Activated CD8-positive, alpha-beta memory T cell treated with anti-CD3 and anti-CD28 coated beads, Interleukin-2, amount 50 U/mL, for 4 hours (primary cell): ENCODE results near the gene C5orf58.

ENCODE experiments used
- DNase-seq: peaks from one replicate; pipeline ENCODE4 v3.0.0-alpha.2; 2020

Gene C5orf58

GRCh38 chr5:170261528-170262043, 28.8 kb downstream of the C5orf58 start:
- DNase-seq = no peak

GRCh38 chr5:170262061-170263045, 29.6 kb downstream of the C5orf58 start:
- no peak for DNase-seq

GRCh38 chr5:170263906-170264305, 31.1 kb downstream of the C5orf58 start:
- DNase-seq = no peak

- DNase-seq = no peak
Observed at GRCh38 chr5:170265522-170265921, 32.7 kb downstream of the C5orf58 start.

GRCh38 chr5:170266570-170267381, 34.0 kb downstream of the C5orf58 start:
- DNase-seq = peak; percentile 54

- peak; percentile 80 for DNase-seq
Observed at GRCh38 chr5:170267431-170268152, 34.8 kb downstream of the C5orf58 start.

GRCh38 chr5:170268153-170268689, 35.4 kb downstream of the C5orf58 start:
- DNase-seq = no peak

- DNase-seq = no peak
Observed at GRCh38 chr5:170268884-170269283, 36.1 kb downstream of the C5orf58 start.

- DNase-seq = peak; percentile 61
Observed at GRCh38 chr5:170269579-170269978, 36.8 kb downstream of the C5orf58 start.

- DNase-seq = no peak
Observed at GRCh38 chr5:170270293-170271069, 37.7 kb downstream of the C5orf58 start.

GRCh38 chr5:170273968-170274710, 41.4 kb downstream of the C5orf58 start:
- DNase-seq = peak; percentile 58

GRCh38 chr5:170275376-170275994, 42.7 kb downstream of the C5orf58 start:
- no peak for DNase-seq

- no peak for DNase-seq
Observed at GRCh38 chr5:170276140-170276539, 43.4 kb downstream of the C5orf58 start.

- no peak for DNase-seq
Observed at GRCh38 chr5:170277867-170278281, 45.1 kb downstream of the C5orf58 start.

GRCh38 chr5:170278611-170279458, 46.0 kb downstream of the C5orf58 start:
- DNase-seq = peak; percentile 84

- no peak for DNase-seq
Observed at GRCh38 chr5:170279459-170279817, 46.7 kb downstream of the C5orf58 start.

GRCh38 chr5:170280011-170280493, 47.3 kb downstream of the C5orf58 start:
- no peak for DNase-seq

- no peak for DNase-seq
Observed at GRCh38 chr5:170283296-170283695, 50.5 kb downstream of the C5orf58 start.

GRCh38 chr5:170284231-170284630, 51.4 kb downstream of the C5orf58 start:
- DNase-seq = no peak
